Kidney (tissue), 14 donors: ENCODE measurements around the gene ZBTB16. TPM values are rescaled to one million over a fixed set of nuclear protein-coding genes. Genes with fewer than 3 reads are reported as not detected.

Experiments used
- DNase-seq, 5 donors: peaks; one replicate each; pipeline ENCODE4 v3.0.0-alpha.2; 2013 to 2020
- FAIRE-seq: peaks from 2 replicates; lab custom pipeline; 2012; peaks lifted over from hg19 to GRCh38; lab: Jason Lieb, UNC
- H3K27ac ChIP-seq, 2 donors: one replicate each; pipeline ENCODE4 v1.7.0; 2013; ENCODE audit warnings: low read depth in 2 of 2, low read length in 2 of 2, inconsistent platforms in 1 of 2
- H3K27me3 ChIP-seq: one replicate; pipeline ENCODE4 v1.7.1; 2013; ENCODE audit warnings: low read length, inconsistent platforms; ENCODE audit not compliant: control insufficient read depth, insufficient read depth
- H3K36me3 ChIP-seq, 3 donors: one replicate each; pipeline versions ENCODE4 v1.7.0 to v1.7.1; 2013; ENCODE audit warnings: low read length in 3 of 3, control low read depth in 1 of 3, inconsistent platforms in 1 of 3; ENCODE audit not compliant: insufficient read depth in 3 of 3, control insufficient read depth in 2 of 3
- H3K4me1 ChIP-seq, 3 donors: one replicate each; pipeline versions ENCODE4 v1.7.0 to v1.7.1; 2013; ENCODE audit warnings: low read length in 3 of 3, inconsistent platforms in 1 of 3, low read depth in 1 of 3; ENCODE audit not compliant: control insufficient read depth in 2 of 3, insufficient read depth in 2 of 3
- H3K4me3 ChIP-seq, 3 donors: one replicate each; pipeline versions ENCODE4 v1.7.0 to v1.8.1; 2013; ENCODE audit warnings: low read length in 3 of 3, control low read depth in 1 of 3, inconsistent platforms in 1 of 3
- H3K9ac ChIP-seq, 3 donors: one replicate each; pipeline versions ENCODE4 v1.7.0 to v1.7.1; 2013; ENCODE audit warnings: low read length in 3 of 3, control low read depth in 1 of 3, inconsistent platforms in 1 of 3
- H3K9me3 ChIP-seq, 3 donors: one replicate each; pipeline versions ENCODE4 v1.7.0 to v1.7.1; 2013; ENCODE audit warnings: low read length in 3 of 3, control low read depth in 1 of 3, inconsistent platforms in 1 of 3; ENCODE audit not compliant: control insufficient read depth in 2 of 3, insufficient read depth in 1 of 3
- intact Hi-C: fragments of 100-400 bp; cut with DNase I; formaldehyde crosslinking; loops from one replicate; pipeline ENCODE4 v1.11.1; 2022
- polyA plus RNA-seq: library from polyadenylated mRNA; stranded (reverse); fragments of 350-450 nt; fragmentation: Illumina TruSeq; extraction: RNeasy Lipid Tissue Mini Kit (QIAGEN cat#74804); gene quantifications from one replicate; pipeline ENCODE4 v1.2.3, GENCODE V29; 2014; ENCODE audit warnings: low read depth, low replicate concordance; ENCODE audit not compliant: insufficient read depth
- total RNA-seq: library from RNA; stranded (reverse); fragmentation: NEBNext Ultra II Directional; extraction: Animal tissue kit (Norgen Biotek cat#: 25700); gene quantifications from one replicate; pipeline ENCODE4 v1.2.1, GENCODE V29; 2021
- TF ChIP-seq, protein P1 (sequence below): IDR thresholded peaks from 3 replicates; pipeline ENCODE4 v1.5.1; 2012; ENCODE audit warnings: mild to moderate bottlenecking, moderate library complexity, borderline replicate concordance; ENCODE audit not compliant: insufficient read depth; ENCODE audit errors: extremely low read depth
- donor health status: control.
- donor health status: control.
- donor health status: control.
- donor health status: control.
- donor health status: control.
- donor health status: DM: yes; HTN: yes; CAD: no.
- donor health status: Normal renal cell carcinoma (clear cell type).

ZBTB16 gene
- total and polyA plus RNA-seq, 2 donors from 2014 or later = 2.5 to 126 TPM

DNA sequence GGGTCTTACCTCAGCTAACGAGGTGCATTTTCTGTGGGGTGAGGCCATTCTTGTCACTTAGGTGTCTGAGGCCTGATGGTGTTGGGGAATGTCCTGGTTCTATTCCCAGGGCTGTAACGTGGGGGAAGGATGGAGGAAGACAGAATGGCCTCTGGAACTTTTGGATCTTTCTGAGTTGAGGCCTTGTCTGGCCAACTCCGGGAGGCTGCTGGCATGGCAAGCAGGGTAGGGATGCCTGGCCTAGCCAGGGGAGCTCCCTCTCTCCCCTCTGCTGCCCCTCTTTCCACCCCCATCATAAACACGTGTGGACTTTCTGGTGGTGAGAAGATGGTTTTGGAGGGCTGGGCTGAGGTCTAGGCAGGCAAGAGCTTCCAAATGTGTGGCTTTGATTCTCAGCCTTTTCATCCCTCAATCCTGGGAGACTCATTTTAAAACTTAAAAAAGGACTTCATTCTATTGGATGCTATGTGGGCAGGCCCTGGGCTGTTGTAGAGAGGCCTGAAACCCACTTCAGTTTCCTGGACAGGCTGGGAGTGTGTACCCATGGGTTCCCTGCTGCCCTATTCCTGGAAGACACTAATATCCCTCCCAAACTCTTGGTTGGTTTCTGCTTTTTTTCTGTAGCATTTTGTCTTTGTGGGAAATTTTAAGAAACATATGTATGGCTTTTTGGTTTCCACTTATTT lies 30.9 kb downstream of the ZBTB16 start:
- no peaks in the 10 kb centered on the region for H3K9me3 ChIP-seq
- intact Hi-C loops = no loop called here
- peaks cover 0 to 21% (median 8%) of the 10 kb centered on the region in 3 donors for H3K4me1 ChIP-seq
- peak overlapping the region in 1 of 2 donors; percentile 13 for H3K27ac ChIP-seq
- FAIRE-seq (no peak), DNase-seq (peak in 1 of 5 donors; percentile 19)
- H3K36me3 ChIP-seq = peaks cover 0 to 9% (median 0%) of the 10 kb centered on the region in 3 donors
- TF ChIP-seq, protein P1, sequence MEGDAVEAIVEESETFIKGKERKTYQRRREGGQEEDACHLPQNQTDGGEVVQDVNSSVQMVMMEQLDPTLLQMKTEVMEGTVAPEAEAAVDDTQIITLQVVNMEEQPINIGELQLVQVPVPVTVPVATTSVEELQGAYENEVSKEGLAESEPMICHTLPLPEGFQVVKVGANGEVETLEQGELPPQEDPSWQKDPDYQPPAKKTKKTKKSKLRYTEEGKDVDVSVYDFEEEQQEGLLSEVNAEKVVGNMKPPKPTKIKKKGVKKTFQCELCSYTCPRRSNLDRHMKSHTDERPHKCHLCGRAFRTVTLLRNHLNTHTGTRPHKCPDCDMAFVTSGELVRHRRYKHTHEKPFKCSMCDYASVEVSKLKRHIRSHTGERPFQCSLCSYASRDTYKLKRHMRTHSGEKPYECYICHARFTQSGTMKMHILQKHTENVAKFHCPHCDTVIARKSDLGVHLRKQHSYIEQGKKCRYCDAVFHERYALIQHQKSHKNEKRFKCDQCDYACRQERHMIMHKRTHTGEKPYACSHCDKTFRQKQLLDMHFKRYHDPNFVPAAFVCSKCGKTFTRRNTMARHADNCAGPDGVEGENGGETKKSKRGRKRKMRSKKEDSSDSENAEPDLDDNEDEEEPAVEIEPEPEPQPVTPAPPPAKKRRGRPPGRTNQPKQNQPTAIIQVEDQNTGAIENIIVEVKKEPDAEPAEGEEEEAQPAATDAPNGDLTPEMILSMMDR = no peak
- H3K27me3 ChIP-seq = no peaks in the 10 kb centered on the region
- no peak overlapping the region for H3K4me3 ChIP-seq
- H3K9ac ChIP-seq = no peak overlapping the region

DNA sequence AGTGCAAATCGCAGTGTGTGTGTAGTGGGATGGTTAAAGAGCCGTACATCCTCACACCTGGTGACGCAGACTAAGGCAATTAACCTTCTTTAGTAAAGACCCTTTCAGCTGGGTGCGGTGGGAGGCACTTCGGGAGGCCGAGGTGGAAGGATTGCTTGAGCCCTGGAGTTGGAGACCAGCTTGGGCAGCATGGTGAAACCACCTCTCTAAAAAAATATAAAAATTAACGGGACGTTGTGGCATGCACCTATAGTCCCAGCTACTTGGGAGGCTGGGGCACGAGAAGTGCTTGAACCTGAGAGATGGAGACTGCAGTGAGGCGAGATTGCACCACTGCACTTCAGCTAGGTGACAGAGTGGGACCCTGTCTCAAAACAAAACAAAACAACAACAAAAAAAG lies 31.5 kb downstream of the ZBTB16 start:
- TF ChIP-seq, protein P1 = no peak
- Histone ChIP-seq H3K4me1 (peaks cover 0 to 17% (median 8%) of the 10 kb centered on the region in 3 donors), H3K9me3 (no peaks in the 10 kb centered on the region), H3K36me3 (peaks cover 0 to 9% (median 0%) of the 10 kb centered on the region in 3 donors), H3K4me3 (no peak overlapping the region), H3K9ac (no peak overlapping the region), H3K27ac (no peak overlapping the region), H3K27me3 (no peaks in the 10 kb centered on the region)
- DNase-seq = peak in 1 of 5 donors; percentile 28
- FAIRE-seq = no peak
- intact Hi-C loops = no loop called here

DNA sequence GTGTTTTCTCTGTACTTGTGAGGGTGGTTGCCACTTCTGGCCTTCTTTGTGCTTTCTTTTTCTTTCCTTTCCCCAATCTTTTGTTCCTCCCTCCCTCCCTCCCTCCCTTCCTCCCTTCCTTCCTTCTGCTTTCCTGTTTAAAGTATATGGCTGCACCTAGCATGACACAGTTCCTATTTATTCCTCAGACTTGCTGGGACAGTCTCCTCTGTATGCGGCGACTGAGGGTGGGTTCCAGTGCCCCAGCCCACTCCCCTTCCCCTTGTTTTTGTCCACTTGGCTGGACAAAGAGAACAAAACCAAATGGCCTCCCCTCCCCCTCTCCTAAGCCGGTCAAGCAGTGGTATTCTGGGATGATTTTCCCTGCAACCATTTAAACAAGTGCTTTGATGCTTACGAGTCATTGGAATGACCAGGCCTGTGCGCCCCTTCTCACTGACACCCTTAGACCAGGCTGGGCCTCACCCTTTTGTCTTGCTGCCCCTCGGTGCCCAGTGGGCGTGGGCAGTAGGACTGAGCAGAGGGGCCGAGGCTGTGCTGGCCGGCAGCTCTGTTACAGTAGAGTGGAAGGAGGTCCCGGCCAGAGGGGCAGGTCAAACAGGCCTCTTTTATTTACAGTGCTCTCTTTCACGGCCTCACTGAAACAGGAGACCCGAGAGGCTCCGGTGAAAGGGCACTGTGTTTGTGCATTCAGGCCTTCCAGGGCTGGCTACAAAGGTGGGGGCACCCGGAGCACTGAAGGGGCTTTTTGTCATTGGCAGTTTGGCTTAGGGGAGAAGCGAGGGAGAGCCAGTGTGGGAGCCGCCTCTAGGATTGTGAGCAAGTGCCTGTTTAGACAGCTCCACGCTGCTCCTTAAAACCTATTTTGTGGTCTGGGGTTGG lies 32.2 kb downstream of the ZBTB16 start:
- intact Hi-C loops = no loop called here
- no peak overlapping the region for H3K9ac ChIP-seq
- H3K27me3 ChIP-seq = no peaks in the 10 kb centered on the region
- H3K4me3 ChIP-seq = no peak overlapping the region
- H3K9me3 ChIP-seq = no peaks in the 10 kb centered on the region
- no peak overlapping the region for H3K27ac ChIP-seq
- peaks cover 0 to 5% (median 0%) of the 10 kb centered on the region in 3 donors for H3K36me3 ChIP-seq
- peak in 4 of 5 donors; percentile 67 to 82 (median 77) for DNase-seq
- peaks cover 0 to 14% (median 8%) of the 10 kb centered on the region in 3 donors for H3K4me1 ChIP-seq
- TF ChIP-seq, protein P1 = no peak
- FAIRE-seq = no peak
